HepG2 (cell line): Measurements from ENCODE around the gene COPB2. TPM values are rescaled to one million over a fixed set of nuclear protein-coding genes. Genes with fewer than 3 reads are reported as not detected.

Experiments
- ARHGAP35 ChIP-seq: sonication (generic); formaldehyde crosslinking; IDR thresholded peaks from 2 replicates; pipeline ENCODE4 v1.9.0; 2022; ENCODE audit warnings: mild to moderate bottlenecking, inconsistent platforms, moderate library complexity, missing genetic modification reagents, borderline replicate concordance
- CC2D1A ChIP-seq: sonication (generic); formaldehyde crosslinking; IDR thresholded peaks from 2 replicates; pipeline ENCODE4 v1.8.1; 2023; ENCODE audit warnings: mild to moderate bottlenecking, missing genetic modification reagents
- IKZF4 ChIP-seq: sonication (generic); formaldehyde crosslinking; IDR thresholded peaks from 2 replicates; pipeline ENCODE4 v1.5.1; 2020; ENCODE audit warnings: borderline replicate concordance, mild to moderate bottlenecking, low read depth, missing genetic modification reagents; ENCODE audit errors: not compliant biosample characterization
- JARID2 ChIP-seq: sonication (generic); formaldehyde crosslinking; IDR thresholded peaks from 2 replicates; pipeline ENCODE4 v1.8.1; 2023; ENCODE audit warnings: missing genetic modification reagents, inconsistent platforms; ENCODE audit not compliant: insufficient replicate concordance
- MEIS1 ChIP-seq: sonication (generic); formaldehyde crosslinking; IDR thresholded peaks from 2 replicates; pipeline ENCODE4 v1.9.0; 2021; ENCODE audit warnings: mild to moderate bottlenecking, missing genetic modification reagents, moderate library complexity, borderline replicate concordance
- MLLT10 ChIP-seq: sonication (generic); formaldehyde crosslinking; IDR thresholded peaks from 2 replicates; pipeline ENCODE4 v1.4.0; 2020; ENCODE audit warnings: missing genetic modification reagents
- NFKBIZ ChIP-seq: IDR thresholded peaks from 2 replicates; pipeline ENCODE4 v1.6.1; 2018; ENCODE audit warnings: missing genetic modification reagents, missing compliant biosample characterization
- PCBP2 ChIP-seq: fragments of 200-400 bp; formaldehyde crosslinking; optimal IDR thresholded peaks from 2 replicates; pipeline ENCODE3; 2018; ENCODE audit warnings: low read length, low read depth; ENCODE audit not compliant: poor library complexity, severe bottlenecking
- PTBP1 ChIP-seq: fragments of 200-400 bp; formaldehyde crosslinking; IDR thresholded peaks from 2 replicates; pipeline ENCODE4 v1.6.1; 2018; ENCODE audit warnings: low read length, low read depth; ENCODE audit not compliant: poor library complexity, severe bottlenecking
- RAD21 ChIP-seq: fragments of 450-650 bp; formaldehyde crosslinking; IDR thresholded peaks from 2 replicates; pipeline ENCODE4 v1.5.0; 2020; ENCODE audit warnings: mild to moderate bottlenecking
- THAP8 ChIP-seq: sonication (generic); formaldehyde crosslinking; IDR thresholded peaks from 2 replicates; pipeline ENCODE4 v1.5.1; 2020; ENCODE audit warnings: missing genetic modification reagents, mild to moderate bottlenecking, borderline replicate concordance
- TOPORS ChIP-seq: sonication (generic); formaldehyde crosslinking; IDR thresholded peaks from 2 replicates; pipeline ENCODE4 v1.8.0; 2023; ENCODE audit warnings: mild to moderate bottlenecking, missing genetic modification reagents
- WIZ ChIP-seq: sonication (generic); formaldehyde crosslinking; IDR thresholded peaks from 2 replicates; pipeline ENCODE4 v1.5.1; 2020; ENCODE audit warnings: mild to moderate bottlenecking, missing genetic modification reagents
- YEATS4 ChIP-seq: sonication (generic); formaldehyde crosslinking; IDR thresholded peaks from 2 replicates; pipeline ENCODE4 v1.4.0; 2020; ENCODE audit warnings: missing genetic modification reagents, borderline replicate concordance
- ZNF367 ChIP-seq: sonication (generic); formaldehyde crosslinking; IDR thresholded peaks from 2 replicates; pipeline ENCODE4 v1.4.0; 2020; ENCODE audit warnings: missing genetic modification reagents, borderline replicate concordance
- ZNF430 ChIP-seq: sonication (generic); formaldehyde crosslinking; IDR thresholded peaks from 2 replicates; pipeline ENCODE4 v1.9.0; 2021; ENCODE audit warnings: mild to moderate bottlenecking, missing genetic modification reagents
- ZNF451 ChIP-seq: sonication (generic); formaldehyde crosslinking; IDR thresholded peaks from 2 replicates; pipeline ENCODE4 v1.5.0; 2020; ENCODE audit warnings: mild to moderate bottlenecking, missing genetic modification reagents
- ZNF563 ChIP-seq: sonication (generic); formaldehyde crosslinking; IDR thresholded peaks from 2 replicates; pipeline ENCODE4 v1.8.0; 2022; ENCODE audit warnings: mild to moderate bottlenecking, moderate library complexity, missing genetic modification reagents
- ZSCAN12 ChIP-seq: sonication (generic); formaldehyde crosslinking; IDR thresholded peaks from 2 replicates; pipeline ENCODE4 v1.9.0; 2021; ENCODE audit warnings: mild to moderate bottlenecking, missing genetic modification reagents
- ZSCAN31 ChIP-seq: sonication (generic); formaldehyde crosslinking; IDR thresholded peaks from 2 replicates; pipeline ENCODE4 v1.5.0; 2020; ENCODE audit warnings: low read depth, mild to moderate bottlenecking, missing genetic modification reagents
- polyA plus RNA-seq, 8 experiments: library from polyadenylated mRNA; depleted of rRNA in 3 of 8; stranded (reverse) in 7 of 8; unstranded in 1 of 8; fragments of >200 nt; fragmentation: Illumina TruSeq in 4 of 8; extraction: Trizol in 4 of 8; gene quantifications; 2 replicates each; pipeline versions ENCODE4 v1.2.1 to v1.2.3, GENCODE V29; 2011 to 2016; ENCODE audit warnings: low read depth in 4 of 8, missing spikeins in 1 of 8, mixed read lengths in 1 of 8; ENCODE audit not compliant: insufficient read depth in 1 of 8
- total RNA-seq, 5 experiments: library from RNA; depleted of rRNA; stranded (reverse); fragments of >200 nt; fragmentation: Illumina TruSeq; extraction: Trizol; gene quantifications; 2 replicates each; pipeline ENCODE4 v1.2.3, GENCODE V29; 2016; ENCODE audit warnings: low read depth in 1 of 5
- TF ChIP-seq, protein P1 (sequence below): sonication (generic); formaldehyde crosslinking; IDR thresholded peaks from 2 replicates; pipeline ENCODE4 v1.5.1; 2020; ENCODE audit warnings: mild to moderate bottlenecking, missing genetic modification reagents, moderate library complexity
- TF ChIP-seq, protein P2 (sequence below): sonication (generic); formaldehyde crosslinking; IDR thresholded peaks from 2 replicates; pipeline ENCODE4 v1.8.0; 2022; ENCODE audit warnings: missing genetic modification reagents, mild to moderate bottlenecking, borderline replicate concordance
- TF ChIP-seq, protein P3 (sequence below): sonication (generic); formaldehyde crosslinking; IDR thresholded peaks from 2 replicates; pipeline ENCODE4 v1.5.1; 2020; ENCODE audit warnings: missing genetic modification reagents, mild to moderate bottlenecking, borderline replicate concordance
- TF ChIP-seq, protein P4 (sequence below): sonication (generic); formaldehyde crosslinking; IDR thresholded peaks from 2 replicates; pipeline ENCODE4 v1.4.0; 2020; ENCODE audit warnings: missing genetic modification reagents

The COPB2 gene
- total and polyA plus RNA-seq, 2 of the 13 experiments (the other 11 are each of a cell fraction or from before 2014, with no cell fraction given) = 83.3 to 217 TPM

DNA sequence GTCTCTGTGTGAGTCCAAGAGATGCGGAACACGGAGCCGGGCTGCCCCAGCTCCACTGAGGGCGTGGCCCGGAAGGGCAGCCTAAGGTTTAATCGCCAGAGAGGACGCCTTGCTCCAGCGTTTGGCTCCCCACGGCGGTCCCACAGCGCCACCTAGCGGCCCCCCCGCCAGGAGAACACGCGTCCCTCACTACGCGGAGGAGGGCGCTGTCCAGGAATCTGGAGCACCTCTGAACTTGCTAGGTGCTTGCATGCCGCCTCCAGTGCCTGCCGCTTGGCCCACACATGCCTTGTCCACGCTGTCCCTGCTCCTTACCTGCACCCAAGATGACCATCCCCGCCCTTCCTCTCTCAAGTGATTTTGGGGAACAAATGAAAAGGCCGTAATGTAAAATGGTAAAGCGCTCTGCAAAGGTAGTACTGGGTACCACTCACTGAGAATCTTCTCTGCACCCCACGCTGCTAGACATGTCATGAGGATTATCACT, 60.0 kb downstream of the COPB2 start (continued):
- TF ChIP-seq RAD21 (CRISPR knock-in tag) (peak; percentile 99), THAP8 (CRISPR knock-in tag) (no peak), CC2D1A (CRISPR knock-in tag) (no peak), ZNF367 (CRISPR knock-in tag) (no peak), TOPORS (no peak), MLLT10 (CRISPR knock-in tag) (no peak), PCBP2 (no peak), ARHGAP35 (CRISPR knock-in tag) (no peak), WIZ (CRISPR knock-in tag) (no peak), ZNF563 (CRISPR knock-in tag) (no peak), ZSCAN12 (no peak), YEATS4 (CRISPR knock-in tag) (no peak), MEIS1 (CRISPR knock-in tag) (no peak), ZSCAN31 (CRISPR knock-in tag) (peak; percentile 47; the same call in 1 of the 2 replicates), JARID2 (CRISPR knock-in tag) (no peak), ZNF430 (CRISPR knock-in tag) (no peak), PTBP1 (no peak), ZNF451 (CRISPR knock-in tag) (peak; percentile 52; the same call in 1 of the 2 replicates), NFKBIZ (no peak), IKZF4 (no peak)
- TF ChIP-seq, protein P1, sequence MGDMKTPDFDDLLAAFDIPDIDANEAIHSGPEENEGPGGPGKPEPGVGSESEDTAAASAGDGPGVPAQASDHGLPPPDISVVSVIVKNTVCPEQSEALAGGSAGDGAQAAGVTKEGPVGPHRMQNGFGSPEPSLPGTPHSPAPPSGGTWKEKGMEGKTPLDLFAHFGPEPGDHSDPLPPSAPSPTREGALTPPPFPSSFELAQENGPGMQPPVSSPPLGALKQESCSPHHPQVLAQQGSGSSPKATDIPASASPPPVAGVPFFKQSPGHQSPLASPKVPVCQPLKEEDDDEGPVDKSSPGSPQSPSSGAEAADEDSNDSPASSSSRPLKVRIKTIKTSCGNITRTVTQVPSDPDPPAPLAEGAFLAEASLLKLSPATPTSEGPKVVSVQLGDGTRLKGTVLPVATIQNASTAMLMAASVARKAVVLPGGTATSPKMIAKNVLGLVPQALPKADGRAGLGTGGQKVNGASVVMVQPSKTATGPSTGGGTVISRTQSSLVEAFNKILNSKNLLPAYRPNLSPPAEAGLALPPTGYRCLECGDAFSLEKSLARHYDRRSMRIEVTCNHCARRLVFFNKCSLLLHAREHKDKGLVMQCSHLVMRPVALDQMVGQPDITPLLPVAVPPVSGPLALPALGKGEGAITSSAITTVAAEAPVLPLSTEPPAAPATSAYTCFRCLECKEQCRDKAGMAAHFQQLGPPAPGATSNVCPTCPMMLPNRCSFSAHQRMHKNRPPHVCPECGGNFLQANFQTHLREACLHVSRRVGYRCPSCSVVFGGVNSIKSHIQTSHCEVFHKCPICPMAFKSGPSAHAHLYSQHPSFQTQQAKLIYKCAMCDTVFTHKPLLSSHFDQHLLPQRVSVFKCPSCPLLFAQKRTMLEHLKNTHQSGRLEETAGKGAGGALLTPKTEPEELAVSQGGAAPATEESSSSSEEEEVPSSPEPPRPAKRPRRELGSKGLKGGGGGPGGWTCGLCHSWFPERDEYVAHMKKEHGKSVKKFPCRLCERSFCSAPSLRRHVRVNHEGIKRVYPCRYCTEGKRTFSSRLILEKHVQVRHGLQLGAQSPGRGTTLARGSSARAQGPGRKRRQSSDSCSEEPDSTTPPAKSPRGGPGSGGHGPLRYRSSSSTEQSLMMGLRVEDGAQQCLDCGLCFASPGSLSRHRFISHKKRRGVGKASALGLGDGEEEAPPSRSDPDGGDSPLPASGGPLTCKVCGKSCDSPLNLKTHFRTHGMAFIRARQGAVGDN (CRISPR knock-in tag) = peak; percentile 66
- TF ChIP-seq, protein P2, sequence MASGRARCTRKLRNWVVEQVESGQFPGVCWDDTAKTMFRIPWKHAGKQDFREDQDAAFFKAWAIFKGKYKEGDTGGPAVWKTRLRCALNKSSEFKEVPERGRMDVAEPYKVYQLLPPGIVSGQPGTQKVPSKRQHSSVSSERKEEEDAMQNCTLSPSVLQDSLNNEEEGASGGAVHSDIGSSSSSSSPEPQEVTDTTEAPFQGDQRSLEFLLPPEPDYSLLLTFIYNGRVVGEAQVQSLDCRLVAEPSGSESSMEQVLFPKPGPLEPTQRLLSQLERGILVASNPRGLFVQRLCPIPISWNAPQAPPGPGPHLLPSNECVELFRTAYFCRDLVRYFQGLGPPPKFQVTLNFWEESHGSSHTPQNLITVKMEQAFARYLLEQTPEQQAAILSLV (CRISPR knock-in tag) = no peak
- TF ChIP-seq, protein P3, sequence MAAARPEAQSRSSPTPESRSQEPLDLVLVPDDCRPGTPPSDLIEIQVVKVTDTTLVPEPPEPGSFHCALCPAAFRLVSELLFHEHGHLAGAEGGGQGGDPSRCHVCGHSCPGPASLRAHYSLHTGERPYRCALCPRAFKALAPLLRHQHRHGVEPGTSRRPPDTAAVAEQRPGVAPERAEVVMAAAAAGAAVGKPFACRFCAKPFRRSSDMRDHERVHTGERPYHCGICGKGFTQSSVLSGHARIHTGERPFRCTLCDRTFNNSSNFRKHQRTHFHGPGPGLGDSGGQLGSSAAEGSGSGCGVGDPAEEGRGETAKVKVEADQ (CRISPR knock-in tag) = no peak
- TF ChIP-seq, protein P4, sequence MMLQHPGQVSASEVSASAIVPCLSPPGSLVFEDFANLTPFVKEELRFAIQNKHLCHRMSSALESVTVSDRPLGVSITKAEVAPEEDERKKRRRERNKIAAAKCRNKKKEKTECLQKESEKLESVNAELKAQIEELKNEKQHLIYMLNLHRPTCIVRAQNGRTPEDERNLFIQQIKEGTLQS (CRISPR knock-in tag) = no peak
